HepG2 (cell line): Measurements from ENCODE around the gene AGAP3. TPM values are rescaled to one million over a fixed set of nuclear protein-coding genes. Genes with fewer than 3 reads are reported as not detected.

Source experiments
- JUND ChIP-seq: sonication (generic); formaldehyde crosslinking; IDR thresholded peaks from 2 replicates; pipeline ENCODE4 v1.8.0; 2022; ENCODE audit warnings: mild to moderate bottlenecking, missing genetic modification reagents
- MEIS2 ChIP-seq: sonication (generic); formaldehyde crosslinking; IDR thresholded peaks from 2 replicates; pipeline ENCODE4 v1.9.0; 2021; ENCODE audit warnings: mild to moderate bottlenecking, missing genetic modification reagents
- MXD1 ChIP-seq: sonication (generic); formaldehyde crosslinking; IDR thresholded peaks from 2 replicates; pipeline ENCODE4 v1.4.0; 2020; ENCODE audit warnings: mild to moderate bottlenecking, missing genetic modification reagents
- NFIC ChIP-seq: IDR thresholded peaks from 2 replicates; pipeline ENCODE4 v1.6.1; 2012; ENCODE audit warnings: mild to moderate bottlenecking, low read length, inconsistent platforms
- RERE ChIP-seq: IDR thresholded peaks from 2 replicates; pipeline ENCODE4 v1.6.1; 2016; ENCODE audit warnings: low read depth, missing genetic modification reagents, missing compliant biosample characterization
- RFX3 ChIP-seq: IDR thresholded peaks from 2 replicates; pipeline ENCODE4 v1.6.1; 2016; ENCODE audit warnings: missing biosample characterization, missing genetic modification reagents
- RFXAP ChIP-seq: sonication (generic); formaldehyde crosslinking; IDR thresholded peaks from 2 replicates; pipeline ENCODE4 v1.4.0; 2020; ENCODE audit warnings: missing genetic modification reagents, borderline replicate concordance
- THAP7 ChIP-seq: sonication (generic); formaldehyde crosslinking; IDR thresholded peaks from 2 replicates; pipeline ENCODE4 v1.8.1; 2023; ENCODE audit warnings: mild to moderate bottlenecking, missing genetic modification reagents
- TRAFD1 ChIP-seq: sonication (generic); formaldehyde crosslinking; IDR thresholded peaks from 2 replicates; pipeline ENCODE4 v1.5.1; 2020; ENCODE audit warnings: missing genetic modification reagents, mild to moderate bottlenecking, borderline replicate concordance
- TSC22D2 ChIP-seq: sonication (generic); formaldehyde crosslinking; IDR thresholded peaks from 2 replicates; pipeline ENCODE4 v1.5.1; 2020; ENCODE audit warnings: missing genetic modification reagents, mild to moderate bottlenecking, borderline replicate concordance
- ZFP36L2 ChIP-seq: sonication (generic); formaldehyde crosslinking; IDR thresholded peaks from 2 replicates; pipeline ENCODE4 v1.4.0; 2020; ENCODE audit warnings: missing genetic modification reagents
- ZMYM3 ChIP-seq: sonication (generic); formaldehyde crosslinking; IDR thresholded peaks from 2 replicates; pipeline ENCODE4 v1.5.1; 2020; ENCODE audit warnings: mild to moderate bottlenecking, missing genetic modification reagents
- ZNF282 ChIP-seq: fragments of 450-650 bp; IDR thresholded peaks from 2 replicates; pipeline ENCODE4 v1.6.1; 2018; ENCODE audit not compliant: partially characterized antibody
- ZNF3 ChIP-seq: IDR thresholded peaks from 2 replicates; pipeline ENCODE4 v1.7.0; 2017; ENCODE audit warnings: inconsistent platforms
- ZNF460 ChIP-seq: sonication (generic); formaldehyde crosslinking; IDR thresholded peaks from 2 replicates; pipeline ENCODE4 v1.5.1; 2020; ENCODE audit warnings: missing genetic modification reagents, mild to moderate bottlenecking, borderline replicate concordance
- ZNF512 ChIP-seq: sonication (generic); formaldehyde crosslinking; IDR thresholded peaks from 2 replicates; pipeline ENCODE4 v1.4.0; 2020; ENCODE audit warnings: mild to moderate bottlenecking, missing genetic modification reagents
- ZNF557 ChIP-seq: sonication (generic); formaldehyde crosslinking; IDR thresholded peaks from 2 replicates; pipeline ENCODE4 v1.4.0; 2020; ENCODE audit warnings: missing genetic modification reagents
- polyA plus RNA-seq, 8 experiments: library from polyadenylated mRNA; depleted of rRNA in 3 of 8; stranded (reverse) in 7 of 8; unstranded in 1 of 8; fragments of >200 nt; fragmentation: Illumina TruSeq in 4 of 8; extraction: Trizol in 4 of 8; gene quantifications; 2 replicates each; pipeline versions ENCODE4 v1.2.1 to v1.2.3, GENCODE V29; 2011 to 2016; ENCODE audit warnings: low read depth in 4 of 8, missing spikeins in 1 of 8, mixed read lengths in 1 of 8; ENCODE audit not compliant: insufficient read depth in 1 of 8
- total RNA-seq, 5 experiments: library from RNA; depleted of rRNA; stranded (reverse); fragments of >200 nt; fragmentation: Illumina TruSeq; extraction: Trizol; gene quantifications; 2 replicates each; pipeline ENCODE4 v1.2.3, GENCODE V29; 2016; ENCODE audit warnings: low read depth in 1 of 5

AGAP3 gene
- total and polyA plus RNA-seq, 2 of the 13 experiments (the other 11 are each of a cell fraction or from before 2014, with no cell fraction given): 31.3 to 61.4 TPM

GRCh38 chr7:151087245-151088018 is 1.2 kb downstream of the AGAP3 start (continued):
- TF ChIP-seq TRAFD1 (CRISPR knock-in tag) (no peak), JUND (CRISPR knock-in tag) (no peak), RFXAP (no peak), RERE (CRISPR knock-in tag) (no peak), ZNF460 (CRISPR knock-in tag) (no peak), MEIS2 (peak; percentile 56; the same call in 1 of the 2 replicates), ZFP36L2 (peak; percentile 47; the same call in 1 of the 2 replicates), MXD1 (CRISPR knock-in tag) (peak; percentile 68), ZNF557 (CRISPR knock-in tag) (no peak), ZNF3 (CRISPR knock-in tag) (no peak), ZNF512 (CRISPR knock-in tag) (no peak), ZNF282 (no peak), RFX3 (no peak), NFIC (no peak), TSC22D2 (CRISPR knock-in tag) (no peak), THAP7 (CRISPR knock-in tag) (no peak; the same call in 1 of the 2 replicates), ZMYM3 (CRISPR knock-in tag) (no peak)
